MV-4-11 (cell line): Measurements from ENCODE around the gene SCN3B.

ENCODE experiments used
- DNase-seq: peaks from one replicate; lab custom pipeline; 2025; lab: John Stamatoyannopoulos, UW

Gene SCN3B

GRCh38 chr11:123654566-123655081 is at the start of gene SCN3B:
TSS of gene SCN3B (minus strand) at chr11:123654624. CDS start at chr11:123653801, 823 bp downstream.
- no peak for DNase-seq

- DNase-seq, result no peak
Measured at GRCh38 chr11:123702696-123703095, 48.3 kb upstream of the SCN3B start.

DNA sequence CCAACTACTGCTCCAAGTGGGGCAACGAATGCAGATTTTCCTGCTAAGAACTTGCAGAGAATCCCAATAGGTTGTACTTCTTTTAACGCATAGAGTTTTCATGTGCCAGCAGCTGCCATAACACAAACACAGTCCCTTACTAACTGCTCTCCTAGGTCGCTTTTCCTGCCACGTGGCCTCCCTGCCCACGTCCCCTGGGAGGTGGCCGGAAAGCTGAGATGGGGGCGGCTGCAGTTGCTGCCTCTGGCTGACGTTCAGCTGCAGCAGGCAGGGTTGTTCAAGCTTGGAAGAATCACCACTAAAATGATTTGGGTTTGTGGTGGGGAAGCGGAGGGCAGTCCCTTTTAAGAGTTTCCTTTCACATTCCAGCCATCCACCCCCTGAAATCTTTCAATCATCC is 47.7 kb upstream of the SCN3B start:
- DNase-seq, result no peak

- DNase-seq, result peak; percentile 98
Measured at GRCh38 chr11:123700772-123701171, 46.3 kb upstream of the SCN3B start.

- peak; percentile 53 for DNase-seq
Measured at GRCh38 chr11:123698546-123699127, 44.2 kb upstream of the SCN3B start.

DNA sequence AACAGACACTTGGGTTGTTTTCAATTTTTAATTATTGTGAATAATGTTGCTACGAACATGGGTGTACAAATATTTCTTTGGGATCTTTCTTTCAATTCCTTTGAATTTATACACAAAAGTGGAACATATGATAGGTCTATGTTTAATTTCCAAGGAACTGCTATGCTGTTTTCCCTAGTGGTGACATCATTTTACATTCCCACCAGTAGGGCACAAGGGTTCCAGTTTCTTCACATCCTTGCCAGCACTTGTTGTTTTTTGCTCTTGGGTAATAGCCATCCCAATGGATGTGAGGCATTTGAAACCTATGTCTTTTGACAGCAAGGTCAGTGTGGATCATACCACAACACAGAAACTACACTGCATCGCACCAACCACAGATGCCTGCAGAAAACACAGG is 41.8 kb upstream of the SCN3B start:
- DNase-seq, result no peak

DNA sequence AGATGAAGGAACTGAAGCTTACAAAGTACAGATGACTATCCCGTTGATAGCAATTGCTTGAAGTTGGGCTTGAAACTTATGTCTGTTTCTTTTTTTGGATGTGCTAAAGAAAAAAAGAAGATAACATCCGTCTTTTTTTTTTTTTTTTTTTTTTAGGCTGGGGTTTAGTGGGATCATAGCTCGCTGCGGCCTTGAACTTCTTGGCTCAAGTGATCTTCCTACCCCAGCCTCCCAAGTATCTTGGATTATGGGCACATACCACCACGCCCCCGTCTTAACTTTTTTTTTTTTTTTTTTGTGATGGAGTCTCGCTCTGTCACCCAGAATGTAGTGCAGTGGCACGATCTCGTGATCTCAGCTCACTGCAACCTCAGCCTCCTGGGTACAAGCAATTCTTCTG is 40.8 kb upstream of the SCN3B start:
- DNase-seq, result no peak

DNA sequence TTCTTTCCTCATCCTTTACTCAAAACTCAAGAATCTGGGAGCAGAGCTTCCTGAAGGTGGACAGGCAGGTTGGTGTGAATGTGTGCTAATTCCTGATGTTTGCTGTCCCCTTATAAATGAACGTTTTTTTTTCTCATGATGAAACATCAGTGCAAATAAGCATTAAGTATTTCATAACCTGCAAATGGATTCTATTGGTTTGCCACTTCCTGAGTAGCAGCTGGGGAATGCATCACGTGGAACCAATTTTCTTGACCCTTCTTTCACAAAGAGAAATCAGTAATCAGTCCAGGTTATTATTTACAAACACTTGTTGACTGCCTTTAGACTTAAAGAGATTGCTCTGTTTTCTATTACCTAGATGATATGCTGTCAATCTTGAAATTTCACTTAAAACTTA is 40.1 kb upstream of the SCN3B start:
- peak; percentile 65 for DNase-seq

GRCh38 chr11:123692961-123693360 is 38.5 kb upstream of the SCN3B start:
- no peak for DNase-seq

- no peak for DNase-seq
Measured at GRCh38 chr11:123690485-123690884, 36.1 kb upstream of the SCN3B start.

DNA sequence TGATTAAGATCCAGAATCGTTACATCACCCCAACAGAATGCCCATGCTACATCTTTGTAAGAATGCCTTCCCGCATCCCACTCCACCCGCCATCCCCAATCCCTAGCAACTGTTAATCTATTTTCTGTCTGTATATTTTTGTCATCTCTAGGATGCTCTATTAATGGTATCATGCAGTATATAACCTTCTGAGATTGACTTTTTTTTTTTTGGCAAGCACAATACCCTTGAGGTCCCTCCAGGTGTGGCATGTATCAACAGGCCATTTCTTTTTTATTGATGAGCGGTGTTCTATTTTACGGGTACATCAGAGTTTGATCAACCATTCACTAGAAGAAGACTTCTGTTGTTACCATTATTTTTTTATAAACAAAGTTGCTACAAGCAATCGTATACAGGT is 30.2 kb upstream of the SCN3B start:
- DNase-seq, result no peak

- no peak for DNase-seq
Measured at GRCh38 chr11:123683428-123684170, 29.2 kb upstream of the SCN3B start.

GRCh38 chr11:123682696-123683410 is 28.4 kb upstream of the SCN3B start:
- DNase-seq, result no peak

DNA sequence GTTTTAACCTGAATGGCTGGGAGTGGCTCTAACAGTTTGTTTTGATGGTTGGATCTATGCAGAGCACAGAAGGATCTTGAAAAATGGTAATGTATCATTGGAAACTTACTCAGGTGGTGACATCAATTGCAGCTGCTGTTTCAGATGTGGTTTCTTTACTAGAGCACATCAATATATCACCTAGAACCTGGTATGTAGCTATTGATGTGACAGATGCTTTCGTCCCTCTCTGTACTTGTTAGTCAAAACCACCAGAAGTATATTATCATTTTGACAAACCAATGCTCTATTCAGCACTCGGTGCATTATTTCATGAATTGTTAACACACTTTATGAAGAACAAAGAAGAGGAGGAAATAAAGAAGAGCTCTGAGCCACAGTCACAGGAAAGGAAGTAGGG is 26.6 kb upstream of the SCN3B start:
- DNase-seq, result no peak

DNA sequence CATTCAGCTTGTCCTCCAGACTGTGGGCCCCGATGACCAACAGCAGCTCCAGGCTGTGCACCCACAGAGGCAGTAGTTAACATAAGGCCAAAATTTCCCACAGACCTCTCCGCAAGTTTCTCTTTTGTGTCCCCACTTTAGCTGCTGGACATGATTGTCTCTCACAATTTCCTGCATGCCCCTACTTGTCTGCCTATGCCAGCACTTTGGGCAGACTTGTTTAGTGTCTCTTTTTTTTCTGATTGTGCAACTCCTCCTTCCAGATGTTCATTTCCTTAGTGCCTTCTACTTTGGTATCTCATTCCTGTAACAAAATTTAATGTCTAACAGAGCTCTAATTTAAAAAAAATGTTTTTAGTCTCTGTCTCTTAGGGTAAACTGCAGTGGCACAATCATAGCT is 23.8 kb upstream of the SCN3B start:
- DNase-seq, result peak; percentile 44

GRCh38 chr11:123677510-123677909 is 23.1 kb upstream of the SCN3B start:
- DNase-seq, result no peak

DNA sequence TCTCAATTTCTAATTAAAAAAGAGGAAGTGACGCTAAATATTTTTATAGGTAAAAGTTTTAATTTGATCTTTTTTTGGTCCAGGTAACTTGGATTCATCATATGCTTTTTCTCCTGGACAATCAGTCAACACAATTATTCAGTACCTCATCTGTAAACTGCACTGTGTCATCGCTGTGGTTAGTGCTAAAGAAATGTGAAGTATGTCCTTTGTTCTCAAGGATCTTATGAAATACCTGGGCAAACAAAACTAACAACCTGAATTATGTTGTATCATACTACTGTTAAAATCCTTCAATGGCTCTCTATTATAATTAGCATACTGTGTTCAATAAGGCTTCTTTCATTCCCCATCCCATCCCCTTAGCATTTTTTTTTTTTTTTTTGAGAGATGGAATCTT is 19.9 kb upstream of the SCN3B start:
- no peak for DNase-seq

DNA sequence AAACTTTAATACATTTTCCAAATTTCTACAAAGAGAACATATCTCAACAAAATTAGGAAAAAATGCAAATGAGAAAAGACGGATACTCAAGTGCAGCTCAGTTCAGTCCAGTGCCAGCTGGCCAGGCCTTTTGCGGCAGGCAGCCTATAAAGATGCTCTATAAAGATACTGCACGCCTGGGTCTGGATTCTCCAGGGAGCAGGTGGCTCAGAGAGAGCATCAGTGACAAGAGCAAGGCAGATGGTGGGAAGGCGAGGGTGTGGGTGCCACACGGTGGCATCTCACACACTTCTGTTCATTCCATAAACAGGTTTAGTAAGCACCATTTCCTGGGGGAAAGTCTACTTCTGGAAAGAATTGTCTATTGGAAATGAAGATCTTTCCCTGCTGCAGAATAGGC is 18.1 kb upstream of the SCN3B start:
- DNase-seq, result no peak

GRCh38 chr11:123671534-123671933 is 17.1 kb upstream of the SCN3B start:
- no peak for DNase-seq

DNA sequence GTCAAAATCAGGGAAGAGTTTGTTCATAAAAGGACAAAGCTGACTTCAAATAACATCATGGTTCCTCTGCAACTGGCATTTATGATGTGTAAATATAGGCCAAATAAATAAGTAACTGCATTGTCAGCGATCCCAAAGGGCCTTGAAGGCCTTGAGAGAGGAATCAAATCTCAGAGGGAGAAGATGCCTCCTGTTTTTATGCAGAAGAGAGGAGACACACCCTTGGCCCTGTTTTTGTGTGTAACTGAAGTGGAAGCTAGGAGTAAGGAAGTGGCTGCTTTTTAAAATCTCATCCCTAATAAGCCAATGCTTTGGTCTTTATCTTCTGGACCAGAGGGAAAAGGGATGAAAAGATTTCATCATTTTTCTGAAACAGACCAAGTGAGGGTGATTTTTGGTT is 15.7 kb upstream of the SCN3B start:
- no peak for DNase-seq

DNA sequence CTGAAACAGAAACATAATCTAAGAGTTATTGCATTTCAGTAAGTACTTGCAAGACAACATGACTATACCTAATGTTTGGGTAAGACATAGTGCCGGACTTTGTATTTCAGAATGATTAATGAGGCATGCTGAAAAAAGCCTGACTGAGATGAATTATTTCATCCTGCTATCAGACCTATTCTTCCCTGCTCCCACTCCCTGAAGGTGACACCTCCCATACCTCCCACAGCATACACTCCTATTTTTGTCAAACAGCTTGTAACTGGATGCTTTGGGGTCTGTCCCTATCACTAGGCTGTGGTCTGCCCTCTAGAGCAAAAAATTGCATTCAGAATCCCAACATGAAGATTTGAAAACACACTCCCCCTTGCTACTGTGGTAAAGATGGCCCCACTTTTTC is 10.9 kb upstream of the SCN3B start:
- DNase-seq, result no peak

GRCh38 chr11:123659965-123660364 is 5.5 kb upstream of the SCN3B start:
- peak; percentile 88 for DNase-seq

DNA sequence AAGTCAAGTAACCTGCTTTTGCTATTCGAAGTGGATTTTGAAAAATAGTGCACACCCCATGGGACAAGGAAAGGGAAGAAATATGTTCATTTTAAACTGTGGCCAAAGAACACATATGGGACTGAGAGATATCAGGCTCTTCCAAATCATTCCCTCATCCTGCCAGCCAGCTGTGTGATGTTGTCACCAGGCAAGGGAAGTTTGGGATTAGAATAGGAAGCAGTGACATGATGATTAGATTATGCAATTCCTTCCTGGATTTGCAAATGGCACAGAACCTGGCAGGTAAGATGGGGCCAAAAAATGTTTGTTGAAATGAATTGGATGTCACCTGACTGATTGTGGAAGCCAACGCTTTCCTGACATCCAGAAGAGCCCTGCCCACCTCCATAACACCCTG is 4.9 kb upstream of the SCN3B start:
- DNase-seq, result no peak
